ENCODE results near the gene GALNS. TPM values are rescaled to one million over a fixed set of nuclear protein-coding genes. Genes with fewer than 3 reads are reported as not detected.
"Not testable (repeated sequence)": the region's sequence is repeated elsewhere in the genome, so short reads cannot be mapped to it uniquely, and the experiment has no call there.

The GALNS gene
- total and polyA plus RNA-seq, 2 of the 4 experiments (the other 2 are of a cell fraction), result 7.2 to 32.5 TPM

- ATAC-seq (ENCODE audit: low read depth); BruUV-seq (replicated peaks); H3K4me1 ChIP-seq (ENCODE audit: control insufficient read depth, insufficient read depth, low read length); H3K9me3 ChIP-seq (ENCODE audit: control insufficient read depth, insufficient read depth, low read length); H2AK5ac ChIP-seq (ENCODE audit: low read depth, low read length); H3K79me1 ChIP-seq (ENCODE audit: low read depth in 1 of 2, low read length in 2 of 2); H4K91ac ChIP-seq (ENCODE audit: insufficient read depth, low read depth, low read length); H4K8ac ChIP-seq (ENCODE audit: low read depth in 2 of 2, low read length in 2 of 2); CTCF ChIA-PET; in situ Hi-C loops (cut with MboI; ENCODE audit: low sequenced_read_pairs); H4K20me1 ChIP-seq (ENCODE audit: insufficient read depth, low read length); H2BK120ac ChIP-seq (ENCODE audit: low read depth, low read length); H3K18ac ChIP-seq (ENCODE audit: low read depth, low read length); DNase-seq; H3K14ac ChIP-seq (replicated peaks; ENCODE audit: low read depth, low read length); H3K36me3 ChIP-seq (ENCODE audit: control insufficient read depth, insufficient read depth, low read length); H3K4me2 ChIP-seq (ENCODE audit: low read depth, low read length); H3K23ac ChIP-seq (ENCODE audit: low read depth, low read length); H3K9me1 ChIP-seq (ENCODE audit: insufficient read depth, low read length); H3K4me3 ChIP-seq (ENCODE audit: insufficient read depth, low read depth, low read length); H2AFZ ChIP-seq (replicated peaks; ENCODE audit: low read length, poor library complexity); POLR2A ChIA-PET (ENCODE audit: unreplicated experiment); H2BK20ac ChIP-seq (ENCODE audit: low read depth, low read length); H3K27me3 ChIP-seq (ENCODE audit: control insufficient read depth, insufficient read depth, low read length); H3K4ac ChIP-seq (ENCODE audit: low read depth, low read length); intact Hi-C loops (cut with micrococcal nuclease); H3K56ac ChIP-seq (ENCODE audit: extremely low read depth, insufficient read depth, low read length); H3K9ac ChIP-seq (ENCODE audit: low read depth, low read length); H2BK15ac ChIP-seq (ENCODE audit: low read depth, low read length); H4K5ac ChIP-seq (ENCODE audit: low read depth, low read length); H3K27ac ChIP-seq (ENCODE audit: insufficient read depth, low read length); dilution Hi-C loops (cut with HindIII; ENCODE audit: low sequenced_read_pairs, unreplicated experiment); H2AK9ac ChIP-seq (replicated peaks; ENCODE audit: low read depth, low read length, poor library complexity); H2BK5ac ChIP-seq (ENCODE audit: low read depth, low read length, poor library complexity, severe bottlenecking): not testable (repeated sequence)
- no CpG with 5 or more reads among the region's 6 CpGs for WGBS, 2 experiments (ENCODE audit: extremely low coverage in 2 of 2, insufficient read length in 1 of 2)
These were observed 37.5 kb upstream of the GALNS start for GRCh38 chr16:88894266-88894665.

Measured in IMR-90 (cell line).